Neuronal stem cell (in vitro differentiated cells): Measurements from ENCODE around the gene COA1.
"Not testable (repeated sequence)": the region's sequence is repeated elsewhere in the genome, so short reads cannot be mapped to it uniquely, and the experiment has no call there.

ENCODE experiments used
- DNase-seq: peaks from one replicate; pipeline ENCODE4 v3.0.0-alpha.2; 2013; ENCODE audit warnings: low spot score
- H2AFZ ChIP-seq: one replicate; pipeline ENCODE4 v1.6.1; 2013; ENCODE audit warnings: mild to moderate bottlenecking, low read length, inconsistent platforms
- H2AK5ac ChIP-seq: 2 replicates; pipeline ENCODE4 v1.6.1; 2013; ENCODE audit warnings: low read depth, mild to moderate bottlenecking, inconsistent platforms, low read length, moderate library complexity, mixed read lengths
- H2BK120ac ChIP-seq: 2 replicates; pipeline ENCODE4 v1.6.1; 2013; ENCODE audit warnings: low read depth, mild to moderate bottlenecking, inconsistent platforms, low read length, moderate library complexity, mixed read lengths
- H2BK12ac ChIP-seq: one replicate; pipeline ENCODE4 v1.6.1; 2013; ENCODE audit warnings: low read length, inconsistent platforms
- H2BK15ac ChIP-seq: 2 replicates; pipeline ENCODE4 v1.6.1; 2013; ENCODE audit warnings: mild to moderate bottlenecking, low read length, inconsistent platforms, mixed read lengths
- H2BK5ac ChIP-seq: one replicate; pipeline ENCODE4 v1.6.1; 2013; ENCODE audit warnings: inconsistent platforms, mild to moderate bottlenecking, low read length, moderate library complexity
- H3K14ac ChIP-seq: one replicate; pipeline ENCODE4 v1.6.1; 2013; ENCODE audit warnings: low read length, inconsistent platforms
- H3K18ac ChIP-seq: 2 replicates; pipeline ENCODE4 v1.6.1; 2013; ENCODE audit warnings: low read length, inconsistent platforms
- H3K23ac ChIP-seq: 2 replicates; pipeline ENCODE4 v1.6.1; 2013; ENCODE audit warnings: low read depth, mild to moderate bottlenecking, mixed read lengths, low read length, inconsistent platforms; ENCODE audit not compliant: poor library complexity
- H3K27ac ChIP-seq: replicated peaks from 3 replicates; pipeline ENCODE4 v1.5.1; 2013; ENCODE audit warnings: low read length, inconsistent platforms
- H3K27me3 ChIP-seq, 3 experiments: 2 replicates each; pipeline ENCODE4 v1.6.1; 2013; ENCODE audit warnings: low read length in 3 of 3, mild to moderate bottlenecking in 2 of 3, inconsistent platforms in 1 of 3, low read depth in 1 of 3, mixed read lengths in 1 of 3, moderate library complexity in 1 of 3; ENCODE audit not compliant: control insufficient read depth in 3 of 3, insufficient read depth in 3 of 3
- H3K36me3 ChIP-seq, 2 donors: replicated peaks in 1 of 2; 2 replicates each; pipeline ENCODE4 v1.6.1; 2013; ENCODE audit warnings: low read length in 2 of 2; ENCODE audit not compliant: control insufficient read depth in 2 of 2, insufficient read depth in 2 of 2
- H3K4ac ChIP-seq: 2 replicates; pipeline ENCODE4 v1.6.1; 2013; ENCODE audit warnings: inconsistent platforms, mild to moderate bottlenecking, low read length, moderate library complexity
- H3K4me1 ChIP-seq, 2 donors: 1 replicate in 1 of 2; 2 replicates in 1 of 2; pipeline ENCODE4 v1.6.1; 2013; ENCODE audit warnings: low read length in 2 of 2, low read depth in 1 of 2; ENCODE audit not compliant: control insufficient read depth in 2 of 2, insufficient read depth in 1 of 2
- H3K4me2 ChIP-seq: one replicate; pipeline ENCODE4 v1.6.1; 2013; ENCODE audit warnings: mild to moderate bottlenecking, low read length, inconsistent platforms; ENCODE audit not compliant: insufficient read depth, poor library complexity, severe bottlenecking
- H3K4me3 ChIP-seq, 2 donors: 2 replicates each; pipeline ENCODE4 v1.5.1; 2013; ENCODE audit warnings: low read length in 2 of 2, mild to moderate bottlenecking in 2 of 2, inconsistent platforms in 1 of 2, moderate library complexity in 1 of 2
- H3K79me1 ChIP-seq: one replicate; pipeline ENCODE4 v1.6.1; 2013; ENCODE audit warnings: low read depth, mild to moderate bottlenecking, inconsistent platforms, low read length, moderate library complexity
- H3K9ac ChIP-seq: one replicate; pipeline ENCODE4 v1.6.1; 2013; ENCODE audit warnings: mild to moderate bottlenecking, low read depth, low read length, inconsistent platforms; ENCODE audit not compliant: poor library complexity
- H3K9me3 ChIP-seq, 2 donors: replicated peaks in 1 of 2; 2 replicates each; pipeline versions ENCODE3 to v1.6.1; 2013; ENCODE audit warnings: low read length in 2 of 2, mild to moderate bottlenecking in 2 of 2, inconsistent platforms in 1 of 2, low read depth in 1 of 2, mixed read lengths in 1 of 2, moderate library complexity in 1 of 2; ENCODE audit not compliant: control insufficient read depth in 2 of 2, insufficient read depth in 1 of 2
- H4K8ac ChIP-seq: one replicate; pipeline ENCODE4 v1.6.1; 2013; ENCODE audit warnings: low read depth, mild to moderate bottlenecking, inconsistent platforms, low read length, moderate library complexity
- H4K91ac ChIP-seq: one replicate; pipeline ENCODE4 v1.6.1; 2013; ENCODE audit warnings: low read length, low read depth, mild to moderate bottlenecking, inconsistent platforms; ENCODE audit not compliant: poor library complexity
- WGBS, 2 donors: extraction: QIAGEN DNeasy Blood & Tissue Kit; methylation state at CpG; one replicate each; pipeline ENCODE4 v1.1.7; 2013; ENCODE audit warnings: missing lambda C conversion rate in 2 of 2, mixed read lengths in 1 of 2; ENCODE audit not compliant: insufficient read length in 2 of 2, insufficient replicate concordance in 1 of 2; ENCODE audit errors: extremely low coverage in 2 of 2; 5-methylcytosine and 5-hydroxymethylcytosine counted together

COA1 gene

GRCh38 chr7:43596426-43596825 is 132.9 kb downstream of the COA1 start:
- not testable (repeated sequence) for H3K18ac ChIP-seq, H3K27ac ChIP-seq, H3K9ac ChIP-seq, H3K4me3 ChIP-seq, H2AK5ac ChIP-seq, H2BK5ac ChIP-seq, H4K91ac ChIP-seq, H4K8ac ChIP-seq, H3K27me3 ChIP-seq, H3K14ac ChIP-seq, H3K4me1 ChIP-seq, H2BK120ac ChIP-seq, H3K4me2 ChIP-seq, H3K4ac ChIP-seq, H3K9me3 ChIP-seq, H2BK12ac ChIP-seq, H2AFZ ChIP-seq, H3K23ac ChIP-seq, DNase-seq, H2BK15ac ChIP-seq, H3K79me1 ChIP-seq
- peaks cover 2 to 44% of the 10 kb centered on the region in 2 donors for H3K36me3 ChIP-seq
- WGBS, 2 donors, result no CpG with 5 or more reads among the region's 5 CpGs

- DNase-seq, result no peak
- Histone ChIP-seq H3K4me1 (peaks cover 0 to 3% of the 10 kb centered on the region in 2 donors), H3K36me3 (peaks cover 0 to 33% of the 10 kb centered on the region in 2 donors), H2BK12ac (no peak overlapping the region), H3K27ac (no peak overlapping the region), H3K79me1 (no peaks in the 10 kb centered on the region), H3K4me3 (no peak overlapping the region), H3K27me3 (no peaks in the 10 kb centered on the region), H2BK5ac (no peak overlapping the region), H3K18ac (no peak overlapping the region), H3K9me3 (no peaks in the 10 kb centered on the region), H3K4me2 (no peak overlapping the region), H3K4ac (no peak overlapping the region), H4K91ac (no peak overlapping the region), H3K9ac (no peak overlapping the region), H3K23ac (no peak overlapping the region), H3K14ac (no peak overlapping the region), H2AFZ (no peak overlapping the region), H2BK15ac (no peak overlapping the region), H4K8ac (no peak overlapping the region), H2AK5ac (no peak overlapping the region), H2BK120ac (no peak overlapping the region)
- WGBS, 2 donors, result no CpG with 5 or more reads among the region's 2 CpGs
Observed at GRCh38 chr7:43594020-43594419, 135.3 kb downstream of the COA1 start.

- DNase-seq, result no peak
- Histone ChIP-seq H3K14ac (no peak overlapping the region), H2BK12ac (no peak overlapping the region), H3K79me1 (no peaks in the 10 kb centered on the region), H2AFZ (no peak overlapping the region), H3K36me3 (peaks cover 0 to 23% of the 10 kb centered on the region in 2 donors), H2AK5ac (no peak overlapping the region), H2BK15ac (no peak overlapping the region), H3K27ac (no peak overlapping the region), H4K91ac (no peak overlapping the region), H4K8ac (no peak overlapping the region), H2BK5ac (no peak overlapping the region), H3K9ac (no peak overlapping the region), H3K4me1 (peaks cover 0 to 3% of the 10 kb centered on the region in 2 donors), H3K4me3 (no peak overlapping the region), H3K9me3 (no peaks in the 10 kb centered on the region), H3K23ac (no peak overlapping the region), H3K27me3 (no peaks in the 10 kb centered on the region), H3K4me2 (no peak overlapping the region), H2BK120ac (no peak overlapping the region), H3K18ac (no peak overlapping the region), H3K4ac (no peak overlapping the region)
- WGBS, 2 donors, result no CpG with 5 or more reads among the region's 1 CpG
Observed at GRCh38 chr7:43593010-43593409, 136.3 kb downstream of the COA1 start.

- Histone ChIP-seq H3K4ac (no peak overlapping the region), H3K14ac (no peak overlapping the region), H4K8ac (no peak overlapping the region), H3K4me2 (no peak overlapping the region), H3K27me3 (no peaks in the 10 kb centered on the region), H2BK5ac (no peak overlapping the region), H2BK15ac (no peak overlapping the region), H4K91ac (no peak overlapping the region), H3K18ac (no peak overlapping the region), H2BK120ac (no peak overlapping the region), H3K9ac (no peak overlapping the region), H2AFZ (no peak overlapping the region), H3K4me1 (peaks cover 0 to 3% of the 10 kb centered on the region in 2 donors), H3K27ac (no peak overlapping the region), H3K23ac (no peak overlapping the region), H2AK5ac (no peak overlapping the region), H3K4me3 (no peak overlapping the region), H3K9me3 (no peaks in the 10 kb centered on the region), H3K36me3 (peaks cover 0 to 16% of the 10 kb centered on the region in 2 donors), H3K79me1 (no peaks in the 10 kb centered on the region), H2BK12ac (no peak overlapping the region)
- no CpG with 5 or more reads among the region's 3 CpGs for WGBS, 2 donors
- DNase-seq, result no peak
Observed at GRCh38 chr7:43592326-43592725, 137.0 kb downstream of the COA1 start.
